Epithelial cell of esophagus (primary cell): ENCODE measurements around the gene PDC.

Experiments
- DNase-seq: peaks from one replicate; pipeline ENCODE4 v3.0.0; 2010; ENCODE audit warnings: low read depth
- H3K4me3 ChIP-seq: 2 replicates; pipeline ENCODE4 v1.5.1; 2011; ENCODE audit warnings: mild to moderate bottlenecking, low read length, control low read depth
- TF ChIP-seq, protein P1 (sequence below): IDR thresholded peaks from 2 replicates; pipeline ENCODE4 v1.5.1; 2011; ENCODE audit warnings: low read depth, mild to moderate bottlenecking, low read length, control low read depth, inconsistent platforms; ENCODE audit not compliant: insufficient read depth; ENCODE audit errors: missing control alignments

PDC gene

DNA sequence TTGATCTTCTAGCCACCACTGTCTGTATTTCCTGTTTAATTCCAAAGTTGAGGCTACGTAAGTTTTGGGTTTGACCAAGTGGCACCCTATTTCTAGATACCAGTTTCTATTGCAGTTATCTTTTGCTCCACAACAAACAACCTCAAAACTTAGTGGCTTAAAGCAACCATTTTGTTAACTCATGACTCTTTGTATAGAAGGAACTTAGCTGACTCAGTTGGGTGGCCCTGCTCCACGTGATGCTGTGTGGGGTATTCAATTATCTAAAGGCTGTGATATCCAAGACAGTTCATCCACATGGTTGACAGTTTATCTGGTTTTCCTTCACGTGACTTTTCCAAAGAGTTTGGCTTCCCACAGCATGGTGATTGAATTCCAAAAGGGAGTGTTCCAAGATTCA is 34.8 kb downstream of the PDC start:
- no peak overlapping the region for H3K4me3 ChIP-seq
- no peak for DNase-seq
- TF ChIP-seq, protein P1, sequence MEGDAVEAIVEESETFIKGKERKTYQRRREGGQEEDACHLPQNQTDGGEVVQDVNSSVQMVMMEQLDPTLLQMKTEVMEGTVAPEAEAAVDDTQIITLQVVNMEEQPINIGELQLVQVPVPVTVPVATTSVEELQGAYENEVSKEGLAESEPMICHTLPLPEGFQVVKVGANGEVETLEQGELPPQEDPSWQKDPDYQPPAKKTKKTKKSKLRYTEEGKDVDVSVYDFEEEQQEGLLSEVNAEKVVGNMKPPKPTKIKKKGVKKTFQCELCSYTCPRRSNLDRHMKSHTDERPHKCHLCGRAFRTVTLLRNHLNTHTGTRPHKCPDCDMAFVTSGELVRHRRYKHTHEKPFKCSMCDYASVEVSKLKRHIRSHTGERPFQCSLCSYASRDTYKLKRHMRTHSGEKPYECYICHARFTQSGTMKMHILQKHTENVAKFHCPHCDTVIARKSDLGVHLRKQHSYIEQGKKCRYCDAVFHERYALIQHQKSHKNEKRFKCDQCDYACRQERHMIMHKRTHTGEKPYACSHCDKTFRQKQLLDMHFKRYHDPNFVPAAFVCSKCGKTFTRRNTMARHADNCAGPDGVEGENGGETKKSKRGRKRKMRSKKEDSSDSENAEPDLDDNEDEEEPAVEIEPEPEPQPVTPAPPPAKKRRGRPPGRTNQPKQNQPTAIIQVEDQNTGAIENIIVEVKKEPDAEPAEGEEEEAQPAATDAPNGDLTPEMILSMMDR, result no peak

DNA sequence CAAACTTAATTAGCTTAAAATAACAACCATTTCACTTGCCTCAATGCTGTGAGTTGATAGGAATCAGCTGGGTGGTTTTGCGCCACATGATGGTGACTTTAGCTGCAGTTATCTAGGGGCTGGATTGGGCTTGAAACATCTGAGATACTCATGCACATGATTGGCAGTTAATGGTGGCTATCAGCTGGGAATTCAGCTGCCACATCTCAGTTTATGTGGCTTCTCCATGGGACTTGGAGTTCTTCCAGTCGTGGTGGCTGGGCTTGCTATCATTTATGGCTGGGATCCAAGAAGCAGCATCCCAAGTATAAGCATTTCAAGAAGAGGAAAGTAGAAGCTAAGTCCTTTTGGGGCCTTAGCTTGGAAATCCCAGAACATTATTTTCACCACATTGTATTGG is 36.4 kb downstream of the PDC start:
- H3K4me3 ChIP-seq, result no peak overlapping the region
- TF ChIP-seq, protein P1, result no peak
- no peak for DNase-seq

DNA sequence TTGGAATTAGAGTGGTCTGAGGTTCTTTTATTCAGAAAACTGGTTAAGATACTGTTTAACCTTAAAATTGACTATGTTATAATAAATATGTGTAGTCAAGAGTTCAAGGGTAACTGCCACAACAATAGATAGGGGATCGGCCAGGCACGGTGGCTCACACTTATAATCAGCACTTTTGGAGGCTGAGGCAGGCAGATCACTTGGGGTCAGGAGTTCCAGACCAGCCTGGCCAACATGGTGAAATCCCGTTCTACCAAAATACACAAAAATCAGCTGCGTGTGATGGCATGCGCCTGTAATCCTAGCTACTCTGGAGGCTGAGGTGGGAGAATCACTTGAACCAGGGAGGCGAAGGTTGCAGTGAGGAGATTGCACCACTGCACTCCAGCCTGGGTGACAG is 39.5 kb downstream of the PDC start:
- DNase-seq, result no peak
- no peak overlapping the region for H3K4me3 ChIP-seq
- TF ChIP-seq, protein P1, result no peak

DNA sequence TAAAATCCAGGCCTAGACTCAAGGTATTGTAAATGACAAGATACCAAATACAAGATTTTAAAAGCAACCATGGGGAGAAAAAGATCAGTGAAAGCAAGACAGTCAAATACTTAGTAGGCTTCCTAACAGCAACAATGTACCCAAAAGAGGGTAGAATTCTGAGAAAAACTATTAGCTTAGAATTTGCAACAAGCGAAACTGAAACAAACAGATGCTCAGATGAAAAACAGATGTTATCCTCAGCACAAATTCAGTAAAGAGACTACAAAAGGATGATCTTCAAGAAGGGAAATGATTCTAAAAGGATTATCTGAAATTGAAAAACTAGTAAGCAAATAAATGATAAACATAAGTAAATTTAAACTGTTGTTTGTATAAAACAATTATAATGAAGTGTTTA is 40.0 kb downstream of the PDC start:
- TF ChIP-seq, protein P1, result no peak
- H3K4me3 ChIP-seq, result no peak overlapping the region
- no peak for DNase-seq

DNA sequence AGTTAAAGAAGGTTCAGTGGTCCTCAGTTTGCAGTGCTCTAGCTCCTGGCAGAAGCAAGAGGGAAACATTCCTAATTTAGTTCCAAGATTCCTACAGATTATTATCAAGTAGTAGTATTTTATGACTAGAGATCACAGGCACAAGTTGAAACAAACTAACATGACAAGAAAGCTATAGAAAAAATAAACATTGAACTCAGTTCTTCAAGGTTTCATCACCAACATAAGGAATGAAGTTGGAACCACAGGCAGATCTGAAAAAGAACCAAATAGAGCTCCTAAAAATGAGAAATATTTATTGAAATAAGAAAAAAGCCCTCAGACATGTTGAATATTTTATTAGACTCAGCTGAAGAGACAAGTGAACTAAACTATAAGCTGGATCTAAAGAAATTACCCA is 40.6 kb downstream of the PDC start:
- TF ChIP-seq, protein P1, result no peak
- no peak overlapping the region for H3K4me3 ChIP-seq
- DNase-seq, result no peak

DNA sequence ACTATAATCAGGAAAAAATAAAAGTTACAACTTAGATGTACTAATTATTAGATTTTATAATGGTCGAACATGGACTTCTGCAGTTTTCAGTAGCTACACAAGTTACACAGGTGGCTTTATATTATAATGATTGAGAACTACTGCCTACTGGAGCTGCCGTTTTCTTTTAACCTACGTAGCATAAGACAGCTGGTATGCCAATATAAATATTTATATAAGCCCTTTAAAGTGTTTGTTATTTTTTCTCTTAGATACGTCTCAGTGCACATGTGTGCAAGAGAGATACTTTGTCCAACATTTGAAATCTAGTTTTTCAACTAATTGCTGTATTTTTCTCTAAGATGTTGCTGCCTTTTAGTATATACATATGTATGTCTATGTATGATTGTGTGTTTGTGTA is 42.4 kb downstream of the PDC start:
- H3K4me3 ChIP-seq, result no peak overlapping the region
- no peak for DNase-seq

DNA sequence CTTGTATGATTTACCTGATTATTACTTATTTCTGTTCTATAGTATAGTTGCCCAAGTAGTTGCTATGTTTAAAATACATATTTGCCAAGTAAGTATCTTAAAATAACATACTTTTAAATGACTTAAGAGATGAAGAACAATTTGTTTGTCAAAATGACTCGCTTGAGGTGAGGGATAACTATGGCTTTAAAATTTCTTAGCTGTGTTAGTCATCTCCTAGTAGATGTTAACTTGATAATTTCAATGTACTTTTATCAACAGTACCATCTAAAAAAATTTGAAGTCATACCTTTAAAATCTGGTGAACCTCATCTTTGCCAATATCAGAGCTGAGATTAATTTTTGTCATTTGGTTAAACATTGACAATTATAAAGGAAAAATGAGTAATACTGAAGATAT is 47.6 kb downstream of the PDC start:
- TF ChIP-seq, protein P1, result no peak

More for the DNA sequence above, 42.4 kb downstream of the PDC start:
- TF ChIP-seq, protein P1, result no peak

More for the DNA sequence above, 47.6 kb downstream of the PDC start:
- DNase-seq, result peak; percentile 5
- H3K4me3 ChIP-seq, result no peak overlapping the region
